ENCODE measurements around the gene TMED5. TPM values are rescaled to one million over a fixed set of nuclear protein-coding genes. Genes with fewer than 3 reads are reported as not detected.

The TMED5 gene
- total RNA-seq, 4 donors from 2014 or later: 38.8 to 76.9 (median 57.5) TPM

GRCh38 chr1:93207211-93207610, 27.0 kb upstream of the TMED5 start:
- no peaks in the 10 kb centered on the region for H3K36me3 ChIP-seq
- no peaks in the 10 kb centered on the region for H3K4me1 ChIP-seq
- TF ChIP-seq, protein P1, sequence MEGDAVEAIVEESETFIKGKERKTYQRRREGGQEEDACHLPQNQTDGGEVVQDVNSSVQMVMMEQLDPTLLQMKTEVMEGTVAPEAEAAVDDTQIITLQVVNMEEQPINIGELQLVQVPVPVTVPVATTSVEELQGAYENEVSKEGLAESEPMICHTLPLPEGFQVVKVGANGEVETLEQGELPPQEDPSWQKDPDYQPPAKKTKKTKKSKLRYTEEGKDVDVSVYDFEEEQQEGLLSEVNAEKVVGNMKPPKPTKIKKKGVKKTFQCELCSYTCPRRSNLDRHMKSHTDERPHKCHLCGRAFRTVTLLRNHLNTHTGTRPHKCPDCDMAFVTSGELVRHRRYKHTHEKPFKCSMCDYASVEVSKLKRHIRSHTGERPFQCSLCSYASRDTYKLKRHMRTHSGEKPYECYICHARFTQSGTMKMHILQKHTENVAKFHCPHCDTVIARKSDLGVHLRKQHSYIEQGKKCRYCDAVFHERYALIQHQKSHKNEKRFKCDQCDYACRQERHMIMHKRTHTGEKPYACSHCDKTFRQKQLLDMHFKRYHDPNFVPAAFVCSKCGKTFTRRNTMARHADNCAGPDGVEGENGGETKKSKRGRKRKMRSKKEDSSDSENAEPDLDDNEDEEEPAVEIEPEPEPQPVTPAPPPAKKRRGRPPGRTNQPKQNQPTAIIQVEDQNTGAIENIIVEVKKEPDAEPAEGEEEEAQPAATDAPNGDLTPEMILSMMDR (IDR thresholded peaks at IDR 0.05): no peak
- no peak for TF ChIP-seq POLR2A (IDR thresholded peaks at IDR 0.05)
- no peaks in the 10 kb centered on the region for H3K27me3 ChIP-seq
- H3K27ac ChIP-seq: no peak overlapping the region
- DNase-seq: no peak
- H3K4me3 ChIP-seq: no peak overlapping the region
- H3K9me3 ChIP-seq: no peaks in the 10 kb centered on the region

- no peaks in the 10 kb centered on the region for H3K4me1 ChIP-seq
- H3K4me3 ChIP-seq: no peak overlapping the region
- no peak for DNase-seq
- no peaks in the 10 kb centered on the region for H3K36me3 ChIP-seq
- H3K9me3 ChIP-seq: no peaks in the 10 kb centered on the region
- TF ChIP-seq, protein P1 (IDR thresholded peaks at IDR 0.05): no peak
- no peak for TF ChIP-seq POLR2A (IDR thresholded peaks at IDR 0.05)
- no peak overlapping the region for H3K27ac ChIP-seq
- no peaks in the 10 kb centered on the region for H3K27me3 ChIP-seq
Observed at GRCh38 chr1:93206567-93206954, 26.3 kb upstream of the TMED5 start.

DNA sequence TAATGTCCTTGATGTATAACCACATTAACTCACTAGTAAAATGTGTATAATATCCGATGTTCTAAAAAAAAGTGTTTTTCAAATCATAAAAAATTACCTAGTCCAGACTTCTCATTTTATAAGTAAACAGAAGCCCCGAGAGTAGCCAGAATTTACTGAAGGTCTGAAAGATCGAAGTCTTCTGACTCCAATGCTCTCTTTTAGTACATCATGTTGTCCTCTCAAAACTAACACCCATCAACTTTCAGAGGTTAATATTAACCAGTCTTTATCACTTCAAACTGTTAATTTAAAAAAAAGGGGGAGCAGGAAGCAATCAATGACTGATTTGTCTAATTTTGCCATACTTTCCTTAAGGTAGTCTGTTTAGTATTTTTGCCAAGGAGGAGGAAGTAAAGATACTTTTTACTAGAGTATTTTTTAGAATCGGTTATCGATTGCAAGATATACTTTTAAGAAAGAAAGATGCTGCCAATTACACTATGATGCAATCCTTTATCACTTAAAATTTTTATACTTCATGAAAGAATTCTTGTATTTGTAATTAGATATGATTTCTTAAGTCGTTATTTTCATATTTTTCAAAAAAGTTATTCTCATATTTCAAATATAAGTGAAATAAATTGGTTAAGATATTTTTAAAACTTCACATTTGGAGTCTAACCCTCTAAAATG, 25.8 kb upstream of the TMED5 start:
- Histone ChIP-seq H3K4me1 (no peaks in the 10 kb centered on the region), H3K9me3 (no peaks in the 10 kb centered on the region), H3K36me3 (no peaks in the 10 kb centered on the region), H3K4me3 (no peak overlapping the region), H3K27ac (no peak overlapping the region), H3K27me3 (no peaks in the 10 kb centered on the region)
- TF ChIP-seq, protein P1 (IDR thresholded peaks at IDR 0.05): no peak
- TF ChIP-seq POLR2A (IDR thresholded peaks at IDR 0.05): no peak
- DNase-seq: no peak

- Histone ChIP-seq H3K4me3 (no peak overlapping the region), H3K4me1 (no peaks in the 10 kb centered on the region), H3K36me3 (no peaks in the 10 kb centered on the region), H3K27me3 (no peaks in the 10 kb centered on the region), H3K9me3 (no peaks in the 10 kb centered on the region), H3K27ac (no peak overlapping the region)
- DNase-seq: no peak
- TF ChIP-seq, protein P1 (IDR thresholded peaks at IDR 0.05): no peak
- no peak for TF ChIP-seq POLR2A (IDR thresholded peaks at IDR 0.05)
Observed at GRCh38 chr1:93200714-93201113, 20.5 kb upstream of the TMED5 start.

GRCh38 chr1:93200086-93200620, 19.9 kb upstream of the TMED5 start:
- no peak overlapping the region for H3K27ac ChIP-seq
- no peak for TF ChIP-seq POLR2A (IDR thresholded peaks at IDR 0.05)
- TF ChIP-seq, protein P1 (IDR thresholded peaks at IDR 0.05): no peak
- no peaks in the 10 kb centered on the region for H3K9me3 ChIP-seq
- H3K36me3 ChIP-seq: no peaks in the 10 kb centered on the region
- DNase-seq: no peak
- H3K4me3 ChIP-seq: no peak overlapping the region
- H3K4me1 ChIP-seq: no peaks in the 10 kb centered on the region
- H3K27me3 ChIP-seq: no peaks in the 10 kb centered on the region

Measured in Peyer's patch (tissue), 4 donors.